Peyer's patch (tissue), 4 donors: ENCODE measurements around the gene AHI1.

Experiments used
- CTCF ChIP-seq, 6 experiments: fragments of 450-650 bp in 4 of 6; fragments of 200-600 bp in 2 of 6; sonication (generic) in 1 of 6; IDR thresholded peaks; one replicate each; pipeline ENCODE4 v1.5.1; 2017 to 2019; ENCODE audit warnings: antibody characterized with exemption in 6 of 6, mild to moderate bottlenecking in 3 of 6, moderate library complexity in 1 of 6
- POLR2A ChIP-seq, 2 donors: fragments of 450-650 bp; IDR thresholded peaks; one replicate each; pipeline ENCODE4 v1.5.1; 2017; ENCODE audit warnings: antibody characterized with exemption in 2 of 2, mild to moderate bottlenecking in 2 of 2, moderate library complexity in 2 of 2

GRCh38 chr6:135270676-135271536 lies 226.6 kb downstream of the AHI1 start:
- TF ChIP-seq CTCF (IDR thresholded peaks at IDR 0.05) (no peak), POLR2A (IDR thresholded peaks at IDR 0.05) (no peak)
